UCSD-AML1 (cell line): ENCODE measurements around the gene THBS4.

Source experiments
- DNase-seq: peaks from one replicate; lab custom pipeline; 2025; ENCODE audit not compliant: unreplicated experiment; lab: John Stamatoyannopoulos, UW

Gene THBS4

DNA sequence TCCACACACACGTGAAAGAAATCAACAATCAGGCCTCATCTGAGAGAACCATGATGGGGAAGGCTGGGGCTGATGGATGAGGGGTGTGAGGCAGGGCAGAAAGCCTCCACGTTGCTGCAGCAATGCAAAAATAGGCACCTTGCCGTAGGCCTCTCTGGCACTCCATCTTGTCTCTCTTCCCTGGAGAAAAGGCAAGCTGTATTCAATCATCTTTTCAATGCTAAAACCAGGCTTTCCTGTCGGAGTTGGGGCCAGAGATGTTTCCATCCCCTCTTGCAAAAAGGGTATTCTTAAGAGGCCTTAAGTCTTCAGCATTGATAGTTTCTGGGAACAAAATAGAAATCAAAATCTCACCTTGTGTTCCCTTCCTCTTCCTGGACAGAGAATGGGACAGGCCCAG, 80.9 kb downstream of the THBS4 start:
- DNase-seq, result no peak

DNA sequence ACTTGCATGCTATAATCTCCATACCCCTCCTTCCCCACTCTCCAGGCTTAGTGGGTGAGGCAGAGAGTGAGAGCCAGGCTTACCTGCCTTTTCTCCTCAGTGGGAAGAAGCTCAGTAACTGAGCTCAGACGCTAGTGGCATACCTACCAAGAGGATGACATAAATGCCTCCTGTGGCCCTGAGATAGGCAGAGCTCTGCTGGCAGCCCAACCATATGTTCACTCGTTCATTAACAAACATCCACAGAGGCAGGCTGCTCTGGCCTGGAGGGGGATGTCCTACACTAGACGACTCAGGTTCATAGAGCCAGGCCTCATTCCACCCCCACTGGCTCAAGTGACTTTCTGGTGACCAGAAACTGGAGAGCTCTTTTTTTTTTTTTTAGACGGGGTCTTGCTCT, 81.3 kb downstream of the THBS4 start:
- DNase-seq, result no peak

DNA sequence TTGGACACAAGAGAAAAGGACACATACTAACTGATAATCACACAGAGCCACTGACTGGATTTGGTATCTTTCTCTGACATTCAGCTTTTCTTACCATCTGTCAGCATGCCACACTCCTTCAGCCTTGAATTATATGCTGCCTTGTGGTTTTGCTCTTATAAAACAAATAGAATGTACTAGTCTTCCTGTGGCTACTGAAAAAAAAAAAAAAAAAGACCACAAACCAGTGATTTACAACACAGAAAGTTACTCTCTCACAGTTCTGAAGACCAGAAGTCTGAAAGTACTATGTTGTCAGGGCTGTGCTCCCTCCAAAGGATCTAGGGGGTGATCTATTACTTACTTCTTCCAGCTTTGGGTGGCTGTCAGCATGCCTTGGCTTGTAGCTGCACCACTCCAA, 82.3 kb downstream of the THBS4 start:
- DNase-seq, result no peak

DNA sequence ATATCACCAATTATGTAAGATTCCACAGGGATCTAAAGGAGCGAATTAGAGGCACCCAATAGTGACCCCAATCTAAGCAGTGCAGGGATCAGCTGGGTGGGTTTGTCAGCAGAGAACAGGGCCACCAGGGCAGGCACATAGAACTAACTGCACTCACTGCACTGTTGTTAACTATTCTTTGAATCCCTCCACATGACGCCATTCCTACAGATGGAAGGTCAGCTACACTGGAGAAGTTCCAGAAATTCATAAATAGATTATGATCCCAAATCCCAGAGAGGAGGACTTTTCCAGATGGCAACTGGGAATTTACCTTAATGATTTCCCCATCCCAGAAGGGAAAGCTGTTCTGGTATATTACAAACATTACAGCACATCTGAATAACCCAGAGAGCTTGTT, 84.2 kb downstream of the THBS4 start:
- DNase-seq, result no peak

GRCh38 chr5:80122579-80122978, 87.4 kb downstream of the THBS4 start:
- no peak for DNase-seq

DNA sequence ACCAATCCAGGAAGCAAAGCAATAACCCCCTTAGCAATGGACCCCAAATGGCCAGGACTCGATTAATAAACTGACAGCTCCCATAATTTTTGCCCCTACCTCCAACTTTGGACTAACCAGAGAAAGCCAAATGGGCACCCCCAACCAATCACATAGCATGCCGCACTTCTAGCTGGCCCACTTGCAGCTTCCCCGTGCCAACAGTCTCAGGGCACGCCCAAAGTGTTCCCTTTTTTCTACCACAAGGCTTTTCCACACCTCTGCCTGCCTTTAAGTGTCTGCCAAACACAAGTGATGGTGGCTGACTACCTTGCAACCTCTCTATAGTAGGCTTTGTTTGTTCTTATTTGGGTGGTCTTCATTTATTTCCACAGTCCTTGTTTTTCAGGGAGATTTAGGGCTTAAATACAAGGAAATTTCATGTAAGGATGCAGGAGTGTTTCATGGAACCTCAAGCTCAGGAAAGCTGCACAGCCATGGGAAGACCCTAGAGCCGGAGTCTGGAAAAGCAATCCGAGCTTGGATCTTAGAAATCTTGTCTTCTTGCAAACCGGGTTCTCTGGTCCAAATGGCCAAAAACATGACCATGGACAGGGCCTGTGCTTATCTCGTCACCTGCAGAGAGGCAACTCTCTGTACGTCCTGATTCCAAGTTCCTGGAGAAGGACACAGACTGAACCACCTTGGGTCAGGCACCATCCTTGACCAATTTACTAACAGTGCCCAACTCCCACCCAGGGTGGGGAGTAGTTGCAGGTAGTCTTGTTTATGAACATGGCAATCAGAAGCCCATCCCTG, 89.2 kb downstream of the THBS4 start:
- no peak for DNase-seq

GRCh38 chr5:80125022-80125961, 90.1 kb downstream of the THBS4 start:
- DNase-seq, result no peak

DNA sequence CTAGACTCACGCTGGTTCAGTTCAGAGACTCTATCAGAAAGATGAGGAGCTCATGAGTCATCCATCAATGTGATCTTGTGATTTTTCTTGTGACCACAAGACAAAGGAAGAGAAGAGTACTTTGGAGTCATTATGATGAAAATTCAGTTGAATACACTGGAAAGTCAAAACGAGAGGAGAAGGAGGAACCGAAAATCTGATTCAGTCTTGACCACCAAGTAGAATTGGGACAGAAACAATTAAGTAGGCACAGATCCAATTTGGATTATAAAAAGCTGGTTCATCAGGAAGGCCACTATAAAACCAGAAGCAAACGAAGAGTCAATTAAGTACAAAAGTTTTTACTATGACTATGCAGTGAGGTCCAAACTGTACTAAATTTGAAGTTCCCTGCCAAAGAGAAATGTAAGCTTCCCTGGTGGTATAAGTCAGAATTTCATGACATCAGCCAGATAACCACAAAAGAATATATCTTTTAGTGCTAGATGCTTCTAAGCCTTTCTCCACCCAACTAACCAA, 90.9 kb downstream of the THBS4 start:
- no peak for DNase-seq

DNA sequence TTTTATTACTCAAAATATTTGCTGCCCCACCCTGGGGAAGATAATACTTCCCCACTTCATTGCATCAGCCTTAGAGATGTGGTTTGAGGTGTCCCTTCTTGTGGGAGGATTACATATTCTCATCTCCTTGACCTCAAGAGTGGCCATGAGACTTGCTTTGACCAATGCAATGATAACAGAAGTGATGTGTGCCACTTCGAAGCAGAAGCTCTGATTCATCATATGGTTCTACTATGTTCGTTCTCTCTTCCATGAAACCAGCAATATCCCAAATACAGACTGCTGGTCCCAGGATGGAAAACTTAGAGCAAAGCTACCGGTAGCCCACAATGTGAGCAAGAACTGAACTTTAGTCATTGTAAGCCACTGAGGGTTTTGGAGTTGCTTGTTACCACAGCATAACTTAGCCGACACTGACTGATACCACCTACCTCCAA, 92.0 kb downstream of the THBS4 start:
- no peak for DNase-seq

GRCh38 chr5:80128141-80128540, 93.0 kb downstream of the THBS4 start:
- DNase-seq, result no peak

GRCh38 chr5:80129146-80129545, 94.0 kb downstream of the THBS4 start:
- no peak for DNase-seq
